ENCODE measurements around the gene PIP4P1. TPM values are rescaled to one million over a fixed set of nuclear protein-coding genes. Genes with fewer than 3 reads are reported as not detected.
"Not testable (repeated sequence)": the region's sequence is repeated elsewhere in the genome, so short reads cannot be mapped to it uniquely, and the experiment has no call there.

PIP4P1 gene
- 10 to 100 TPM; 32.9 to 37.8 (median 34.8) TPM for polyA plus RNA-seq (ENCODE audit: insufficient read length in 4 of 4)

GRCh38 chr14:20461225-20462141, at the start of gene PIP4P1:
PIP4P1 (minus strand) TSS chr14:20461434; CDS start chr14:20461325, 109 bp downstream.
- peak; percentile 98 to 99 (median 99) for DNase-seq (ENCODE audit: low read depth in 4 of 4, low spot score in 3 of 4)

- DNase-seq (ENCODE audit: low read depth in 4 of 4, low spot score in 3 of 4), result no peak
Measured at GRCh38 chr14:20508367-20508766, 47.1 kb upstream of the PIP4P1 start.

DNA sequence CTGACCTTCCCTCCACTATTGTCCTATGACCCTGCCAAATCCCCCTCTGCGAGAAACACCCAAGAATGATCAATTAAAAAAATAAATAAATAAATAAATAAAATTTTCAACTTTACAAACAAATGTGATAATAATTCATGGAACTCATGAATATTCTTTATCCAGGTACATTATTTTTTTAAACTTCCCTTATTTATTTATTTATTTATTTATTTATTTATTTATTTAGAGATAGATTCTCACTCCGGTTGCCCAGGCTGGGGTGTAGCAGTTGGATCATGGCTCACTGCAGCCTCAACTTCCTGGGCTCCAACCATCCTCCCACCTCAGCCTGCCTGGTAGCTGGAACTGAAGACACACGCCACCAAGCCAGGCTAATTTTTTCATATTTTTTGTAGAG, 46.3 kb upstream of the PIP4P1 start:
- DNase-seq (ENCODE audit: low read depth in 4 of 4, low spot score in 3 of 4), result not testable (repeated sequence)

DNA sequence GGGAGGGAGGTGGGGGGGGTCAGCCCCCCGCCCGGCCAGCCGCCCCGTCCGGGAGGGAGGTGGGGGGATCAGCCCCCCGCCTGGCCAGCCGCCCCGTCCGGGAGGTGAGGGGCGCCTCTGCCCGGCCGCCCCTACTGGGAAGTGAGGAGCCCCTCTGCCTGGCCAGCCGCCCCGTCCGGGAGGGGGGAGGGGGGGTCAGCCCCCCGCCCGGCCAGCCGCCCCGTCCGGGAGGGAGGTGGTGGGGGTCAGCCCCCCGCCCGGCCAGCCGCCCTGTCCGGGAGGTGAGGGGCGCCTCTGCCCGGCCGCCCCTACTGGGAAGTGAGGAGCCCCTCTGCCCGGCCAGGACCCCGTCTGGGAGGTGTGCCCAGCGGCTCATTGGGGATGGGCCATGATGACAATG, 45.5 kb upstream of the PIP4P1 start:
- DNase-seq (ENCODE audit: low read depth in 4 of 4, low spot score in 3 of 4), result not testable (repeated sequence)

DNA sequence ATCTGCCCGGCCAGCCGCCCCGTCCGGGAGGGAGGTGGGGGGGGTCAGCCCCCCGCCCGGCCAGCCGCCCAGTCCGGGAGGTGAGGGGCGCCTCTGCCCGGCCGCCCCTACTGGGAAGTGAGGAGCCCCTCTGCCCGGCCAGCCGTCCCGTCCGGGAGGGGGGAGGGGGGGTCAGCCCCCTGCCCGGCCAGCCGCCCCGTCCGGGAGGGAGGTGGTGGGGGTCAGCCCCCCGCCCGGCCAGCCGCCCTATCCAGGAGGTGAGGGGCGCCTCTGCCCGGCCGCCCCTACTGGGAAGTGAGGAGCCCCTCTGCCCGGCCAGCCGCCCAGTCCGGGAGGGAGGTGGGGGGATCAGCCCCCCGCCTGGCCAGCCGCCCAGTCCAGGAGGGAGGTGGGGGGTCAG, 45.0 kb upstream of the PIP4P1 start:
- DNase-seq (ENCODE audit: low read depth in 4 of 4, low spot score in 3 of 4), result not testable (repeated sequence)

DNA sequence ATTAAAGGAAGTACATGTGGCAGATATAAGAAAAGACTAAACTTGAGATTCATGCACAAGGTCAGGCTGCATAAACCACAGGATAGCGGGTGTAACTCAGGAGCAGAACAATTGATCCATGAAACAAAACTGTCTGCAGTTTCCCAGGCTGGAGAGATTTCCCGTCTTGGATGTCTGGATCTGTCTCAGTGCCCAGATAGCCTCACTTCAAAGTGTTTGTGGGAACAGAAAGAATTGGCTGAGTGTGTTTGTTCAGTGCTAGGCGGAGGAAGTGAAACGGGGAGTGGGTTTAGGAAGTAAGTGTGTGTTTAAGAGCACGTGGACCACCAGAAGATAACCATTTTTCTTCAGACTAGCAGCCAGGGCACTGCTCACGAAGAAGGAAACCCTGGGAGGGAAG, 42.7 kb upstream of the PIP4P1 start:
- no peak for DNase-seq (ENCODE audit: low read depth in 4 of 4, low spot score in 3 of 4)

- DNase-seq (ENCODE audit: low read depth in 4 of 4, low spot score in 3 of 4), result no peak
Measured at GRCh38 chr14:20501346-20501745, 40.1 kb upstream of the PIP4P1 start.

- no peak for DNase-seq (ENCODE audit: low read depth in 4 of 4, low spot score in 3 of 4)
Measured at GRCh38 chr14:20499881-20500280, 38.6 kb upstream of the PIP4P1 start.

GRCh38 chr14:20499108-20499507, 37.9 kb upstream of the PIP4P1 start:
- no peak for DNase-seq (ENCODE audit: low read depth in 4 of 4, low spot score in 3 of 4)

- DNase-seq (ENCODE audit: low read depth in 4 of 4, low spot score in 3 of 4), result no peak
Measured at GRCh38 chr14:20498622-20499021, 37.4 kb upstream of the PIP4P1 start.

- DNase-seq (ENCODE audit: low read depth in 4 of 4, low spot score in 3 of 4), result no peak
Measured at GRCh38 chr14:20494935-20495766, 33.9 kb upstream of the PIP4P1 start.

DNA sequence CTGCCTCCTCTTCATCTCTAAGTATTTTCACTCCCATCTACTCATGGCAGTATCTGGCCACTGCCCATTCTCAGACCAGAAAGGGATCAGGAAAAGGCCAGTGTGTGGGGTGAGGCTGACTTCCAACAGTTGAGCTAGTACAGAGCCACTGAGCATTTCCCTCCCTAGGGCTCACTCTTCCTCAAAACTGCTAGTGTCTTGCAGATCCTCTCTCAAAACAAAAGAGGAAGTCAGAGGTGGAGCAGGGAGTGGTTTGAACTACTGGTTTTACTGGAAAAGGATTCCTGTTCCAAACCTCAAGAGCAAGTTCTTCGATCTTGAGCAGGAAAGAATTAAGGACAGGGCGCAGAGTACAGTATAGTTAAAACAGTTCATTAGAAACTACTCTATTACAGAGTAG, 32.4 kb upstream of the PIP4P1 start:
- DNase-seq (ENCODE audit: low read depth in 4 of 4, low spot score in 3 of 4), result no peak

DNA sequence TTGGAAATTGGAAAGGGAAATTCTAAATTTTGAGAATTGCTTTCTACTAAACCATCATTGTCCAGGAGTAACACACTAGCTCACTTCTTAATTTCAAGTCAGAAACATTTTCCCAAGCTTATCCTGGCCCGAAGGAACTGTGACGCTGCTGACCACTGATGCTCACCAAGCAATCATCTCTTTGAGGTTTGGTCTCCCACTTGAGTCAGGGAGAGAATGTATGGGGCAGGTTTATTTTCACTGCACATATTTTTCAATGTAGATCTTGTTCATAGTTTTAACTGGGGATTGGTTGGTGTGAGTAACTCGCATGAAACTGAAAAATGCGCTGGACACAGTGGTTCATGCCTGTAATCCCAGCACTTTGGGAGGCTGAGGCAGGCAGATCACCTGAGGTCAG, 31.3 kb upstream of the PIP4P1 start:
- no peak for DNase-seq (ENCODE audit: low read depth in 4 of 4, low spot score in 3 of 4)

DNA sequence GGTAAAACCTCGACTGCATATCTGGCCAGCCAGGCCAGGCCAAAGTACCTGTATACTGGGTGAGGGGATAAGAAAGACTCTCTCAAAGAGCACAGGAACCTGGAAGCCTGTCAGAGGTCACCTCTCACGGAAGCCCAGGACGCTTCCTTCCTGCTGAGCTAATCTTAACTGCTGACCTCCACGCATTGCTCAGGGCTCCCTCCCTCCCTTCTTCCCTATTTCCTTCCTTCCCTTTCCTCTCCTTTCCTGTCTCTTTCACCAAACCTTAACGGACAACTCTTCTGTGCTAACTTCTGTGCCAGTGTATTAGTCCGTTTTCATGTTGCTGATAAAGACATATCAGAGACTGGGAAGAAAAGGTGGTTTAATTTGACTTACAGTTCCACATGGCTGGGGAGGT, 29.3 kb upstream of the PIP4P1 start:
- no peak for DNase-seq (ENCODE audit: low read depth in 4 of 4, low spot score in 3 of 4)

GRCh38 chr14:20489093-20489994, 28.1 kb upstream of the PIP4P1 start:
- DNase-seq (ENCODE audit: low read depth in 4 of 4, low spot score in 3 of 4), result no peak

GRCh38 chr14:20487396-20487725, 26.1 kb upstream of the PIP4P1 start:
- no peak for DNase-seq (ENCODE audit: low read depth in 4 of 4, low spot score in 3 of 4)

DNA sequence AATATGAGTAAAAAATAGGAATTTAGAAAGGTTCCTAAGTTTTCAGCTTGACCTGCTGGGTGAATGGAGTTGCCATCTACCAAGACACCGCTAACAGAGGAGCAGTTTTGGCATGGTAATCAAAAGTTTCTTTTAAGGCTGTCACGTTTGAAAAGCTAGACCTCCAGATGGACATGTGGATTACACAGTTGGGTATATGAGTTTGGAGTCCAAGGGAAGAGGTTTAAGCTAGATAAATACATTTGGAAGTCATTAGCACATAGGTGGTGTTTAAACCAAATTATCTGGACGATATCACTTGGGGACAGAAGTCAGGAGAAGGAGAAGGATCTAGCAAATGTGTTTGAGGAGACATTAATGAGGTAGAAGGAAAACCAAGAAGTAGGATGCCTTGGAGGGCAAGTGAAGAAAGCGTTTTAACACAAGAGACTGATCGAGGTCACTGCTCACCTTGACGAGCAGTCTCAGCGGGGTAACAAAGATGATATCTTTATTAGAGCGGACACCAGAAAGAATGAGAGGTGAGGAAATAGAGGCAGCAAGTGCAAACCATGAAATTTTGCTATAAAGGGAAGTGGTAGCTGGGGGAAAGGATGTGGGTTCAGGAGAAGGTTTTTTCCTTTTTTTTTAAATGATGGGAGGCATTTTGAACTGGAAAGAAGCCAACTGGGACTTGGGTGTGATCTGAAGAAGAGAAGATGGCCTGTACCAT, 25.6 kb upstream of the PIP4P1 start:
- no peak for DNase-seq (ENCODE audit: low read depth in 4 of 4, low spot score in 3 of 4)

DNA sequence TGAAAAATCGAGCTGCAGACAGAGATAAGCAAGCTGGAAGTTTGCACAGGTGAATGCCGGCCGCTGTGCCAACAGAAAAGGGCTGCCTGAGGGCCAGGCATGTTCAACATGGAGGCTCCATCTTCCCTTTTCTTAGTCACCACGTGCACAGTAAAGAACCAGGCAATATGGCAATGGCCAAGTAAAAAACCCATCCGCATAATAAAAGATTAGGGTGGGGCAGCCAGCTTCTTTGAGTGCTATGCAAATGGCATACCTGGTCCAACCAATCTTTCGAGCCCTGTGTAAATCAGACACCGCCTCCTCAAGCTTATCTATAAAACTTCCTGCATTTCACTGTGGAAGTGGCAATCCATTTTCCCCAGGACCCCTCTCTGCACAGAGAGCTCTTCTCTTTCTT, 24.7 kb upstream of the PIP4P1 start:
- no peak for DNase-seq (ENCODE audit: low read depth in 4 of 4, low spot score in 3 of 4)

DNA sequence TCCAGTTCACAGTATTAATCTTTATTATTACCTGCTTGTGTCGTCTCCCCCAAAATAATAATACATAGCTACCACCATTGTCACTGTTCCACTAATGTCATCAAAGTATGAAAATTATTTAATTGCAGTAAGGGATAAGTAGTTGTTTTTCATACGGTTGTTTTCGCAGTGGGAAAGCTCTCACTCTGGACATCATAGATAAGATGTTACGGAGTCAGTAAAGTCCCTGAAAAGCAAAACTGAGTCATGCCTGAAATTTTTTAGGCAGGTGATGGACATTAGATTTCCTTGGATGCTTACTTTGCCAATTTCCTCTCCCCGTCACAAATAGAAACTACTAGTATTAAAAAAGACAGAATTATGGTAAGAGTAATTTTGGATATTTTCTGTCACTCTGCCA, 21.1 kb upstream of the PIP4P1 start:
- DNase-seq (ENCODE audit: low read depth in 4 of 4, low spot score in 3 of 4), result no peak

GRCh38 chr14:20478894-20479293, 17.7 kb upstream of the PIP4P1 start:
- DNase-seq (ENCODE audit: low read depth in 4 of 4, low spot score in 3 of 4), result no peak
